ENCODE results near the gene GCK. TPM values are rescaled to one million over a fixed set of nuclear protein-coding genes. Genes with fewer than 3 reads are reported as not detected.

GCK gene
- total RNA-seq, 2 experiments from 2014 or later = 0.16 TPM; not detected in 1

DNA sequence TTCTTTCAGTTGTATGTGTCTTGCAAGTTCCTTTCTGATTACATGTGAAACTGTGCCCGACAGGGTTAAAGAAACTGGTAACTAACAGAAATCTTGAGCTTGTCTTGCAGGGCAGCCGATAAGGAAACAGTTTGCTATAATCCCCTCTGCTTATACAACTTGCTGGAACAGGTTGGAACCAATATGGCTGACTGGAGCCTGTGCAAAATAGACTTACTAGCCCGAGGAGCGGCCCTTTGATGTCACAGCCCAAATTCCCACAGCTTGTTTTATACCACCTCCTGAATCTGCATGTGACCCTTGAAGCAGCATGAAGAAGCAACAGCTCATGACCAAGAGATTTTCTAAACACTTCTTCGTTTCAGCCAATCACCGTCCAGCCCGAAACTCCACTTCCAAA is 8.2 kb upstream of the GCK start:
- Histone ChIP-seq H2AFZ (ENCODE audit: low read length) (no peak overlapping the region; the same call in 1 of the 2 replicates), H4K20me1 (ENCODE audit: insufficient read depth, low read length) (0 out of 2 replicates have a peak, but pooled peaks cover 5% of the 10 kb centered on the region), H3K27ac (ENCODE audit: low read depth, low read length, poor library complexity, severe bottlenecking) (no peak overlapping the region), H3K36me3 (ENCODE audit: insufficient read depth, low read length) (no peaks in the 10 kb centered on the region), H3K79me2 (ENCODE audit: insufficient read depth, low read depth, low read length) (peaks cover 17% of the 10 kb centered on the region), H3K9me3 (ENCODE audit: low read length) (no peaks in the 10 kb centered on the region), H3K4me1 (ENCODE audit: insufficient read depth, low read length, poor library complexity, severe bottlenecking) (peaks cover 28% of the 10 kb centered on the region), H3K4me3 (ENCODE audit: low read depth, low read length, poor library complexity, severe bottlenecking) (no peak overlapping the region), H3K9me2 (ENCODE audit: insufficient read depth, low read length) (no peaks in the 10 kb centered on the region), H3K4me2 (ENCODE audit: low read length) (no peak overlapping the region)
- intact Hi-C loops (cut with micrococcal nuclease; ENCODE audit: unreplicated experiment) = loop anchor here (5.0 kb wide), 1 partner anchor 175 kb away; no protein-coding TSS in a partner anchor
- no peak for TF ChIP-seq EZH2phosphoT487 (IDR thresholded peaks at IDR 0.05; ENCODE audit: borderline replicate concordance, low read depth, low read length)
- no peak for TF ChIP-seq CTCF (conservative IDR thresholded peaks at IDR 0.05; ENCODE audit: low read length)
- DNase-seq (ENCODE audit: low spot score) = no peak
- no TSS peak for BruUV-seq (replicated peaks)
- ChIA-PET POLR2A (interaction anchor here (0.6 to 1.9 kb wide), 3 partner anchors 60 to 942 kb away, joined by 3 to 7 read pairs (median 3); no protein-coding TSS in a partner anchor), CTCF (ENCODE audit: unreplicated experiment) (no interaction called here)

- CTCF ChIA-PET (ENCODE audit: unreplicated experiment) = no interaction called here
- Histone ChIP-seq H3K36me3 (ENCODE audit: insufficient read depth, low read length) (no peaks in the 10 kb centered on the region), H3K9me3 (ENCODE audit: low read length) (no peaks in the 10 kb centered on the region), H4K20me1 (ENCODE audit: insufficient read depth, low read length) (0 out of 2 replicates have a peak, but pooled peaks cover 2% of the 10 kb centered on the region), H3K9me2 (ENCODE audit: insufficient read depth, low read length) (no peaks in the 10 kb centered on the region), H2AFZ (ENCODE audit: low read length) (peak overlapping the region; percentile 63; the same call in 1 of the 2 replicates), H3K4me1 (ENCODE audit: insufficient read depth, low read length, poor library complexity, severe bottlenecking) (peaks cover 18% of the 10 kb centered on the region), H3K4me2 (ENCODE audit: low read length) (no peak overlapping the region; the same call in 1 of the 2 replicates), H3K27ac (ENCODE audit: low read depth, low read length, poor library complexity, severe bottlenecking) (no peak overlapping the region), H3K4me3 (ENCODE audit: low read depth, low read length, poor library complexity, severe bottlenecking) (no peak overlapping the region), H3K79me2 (ENCODE audit: insufficient read depth, low read depth, low read length) (peaks cover 7% of the 10 kb centered on the region)
- TF ChIP-seq EZH2phosphoT487 (IDR thresholded peaks at IDR 0.05; ENCODE audit: borderline replicate concordance, low read depth, low read length) = no peak
- TF ChIP-seq CTCF (conservative IDR thresholded peaks at IDR 0.05; ENCODE audit: low read length) = peak; percentile 91
- intact Hi-C loops (cut with micrococcal nuclease; ENCODE audit: unreplicated experiment) = loop anchor here (1.0 to 5.0 kb wide), 3 partner anchors 124 to 174 kb away; no protein-coding TSS in a partner anchor
- peak; percentile 75 for DNase-seq (ENCODE audit: low spot score)
- no TSS peak for BruUV-seq (replicated peaks)
- POLR2A ChIA-PET = interaction anchor here (1.9 kb wide), 1 partner anchor 98 kb away, joined by 7 read pairs; no protein-coding TSS in a partner anchor
Observed at GRCh38 chr7:44196450-44196872, 7.2 kb upstream of the GCK start.

- BruUV-seq (replicated peaks) = no TSS peak
- no peaks in the 10 kb centered on the region for H4K20me1 ChIP-seq (ENCODE audit: insufficient read depth, low read length)
- H3K4me3 ChIP-seq (ENCODE audit: low read depth, low read length, poor library complexity, severe bottlenecking) = no peak overlapping the region
- H3K9me2 ChIP-seq (ENCODE audit: insufficient read depth, low read length) = no peaks in the 10 kb centered on the region
- peaks cover 17% of the 10 kb centered on the region for H3K4me1 ChIP-seq (ENCODE audit: insufficient read depth, low read length, poor library complexity, severe bottlenecking)
- no peak for DNase-seq (ENCODE audit: low spot score)
- TF ChIP-seq CTCF (conservative IDR thresholded peaks at IDR 0.05; ENCODE audit: low read length) (no peak), EZH2phosphoT487 (IDR thresholded peaks at IDR 0.05; ENCODE audit: borderline replicate concordance, low read depth, low read length) (no peak)
- 0 out of 2 replicates have a peak, but pooled peaks cover 1% of the 10 kb centered on the region for H3K79me2 ChIP-seq (ENCODE audit: insufficient read depth, low read depth, low read length)
- no peaks in the 10 kb centered on the region for H3K36me3 ChIP-seq (ENCODE audit: insufficient read depth, low read length)
- H3K9me3 ChIP-seq (ENCODE audit: low read length) = no peaks in the 10 kb centered on the region
- H3K4me2 ChIP-seq (ENCODE audit: low read length) = no peak overlapping the region
- POLR2A ChIA-PET = interaction anchor here (1.9 kb wide), 1 partner anchor 98 kb away, joined by 7 read pairs; no protein-coding TSS in a partner anchor
- no peak overlapping the region for H3K27ac ChIP-seq (ENCODE audit: low read depth, low read length, poor library complexity, severe bottlenecking)
- H2AFZ ChIP-seq (ENCODE audit: low read length) = peak overlapping the region; percentile 63; the same call in 1 of the 2 replicates
- CTCF ChIA-PET (ENCODE audit: unreplicated experiment) = no interaction called here
- intact Hi-C loops (cut with micrococcal nuclease; ENCODE audit: unreplicated experiment) = loop anchor here (1.0 to 5.0 kb wide), 3 partner anchors 124 to 174 kb away; no protein-coding TSS in a partner anchor
Observed at GRCh38 chr7:44195889-44196288, 6.7 kb upstream of the GCK start.

Data from OCI-LY7 (cell line).